H9 (cell line): ENCODE data around the gene TMEM41A. TPM values are rescaled to one million over a fixed set of nuclear protein-coding genes. Genes with fewer than 3 reads are reported as not detected.

Source experiments
- DNase-seq: peaks from one replicate; pipeline ENCODE4 v3.0.0-alpha.2; 2017
- H2AFZ ChIP-seq: one replicate; pipeline ENCODE4 v1.6.1; 2013; ENCODE audit warnings: mild to moderate bottlenecking, low read length, control low read depth, moderate library complexity
- H2AK5ac ChIP-seq: 2 replicates; pipeline ENCODE4 v1.6.1; 2013; ENCODE audit warnings: low read length, control low read depth, mixed read lengths; ENCODE audit not compliant: insufficient read length
- H2BK120ac ChIP-seq: one replicate; pipeline ENCODE4 v1.6.1; 2013; ENCODE audit warnings: low read depth, mild to moderate bottlenecking, low read length, control low read depth, inconsistent platforms; ENCODE audit not compliant: poor library complexity, severe bottlenecking
- H2BK12ac ChIP-seq: 2 replicates; pipeline ENCODE4 v1.6.1; 2013; ENCODE audit warnings: low read length, control low read depth, mixed read lengths, low read depth; ENCODE audit not compliant: insufficient read length
- H2BK15ac ChIP-seq: 2 replicates; pipeline ENCODE4 v1.6.1; 2013; ENCODE audit warnings: low read depth, low read length, control low read depth
- H2BK20ac ChIP-seq: one replicate; pipeline ENCODE4 v1.6.1; 2013; ENCODE audit warnings: low read depth, mild to moderate bottlenecking, low read length, control low read depth, inconsistent platforms; ENCODE audit not compliant: poor library complexity, severe bottlenecking
- H2BK5ac ChIP-seq: 2 replicates; pipeline ENCODE4 v1.6.1; 2013; ENCODE audit warnings: low read length, control low read depth, mixed read lengths; ENCODE audit not compliant: insufficient read length
- H3K14ac ChIP-seq: 2 replicates; pipeline ENCODE4 v1.6.1; 2013; ENCODE audit warnings: low read length, control low read depth; ENCODE audit not compliant: insufficient read depth
- H3K18ac ChIP-seq: 2 replicates; pipeline ENCODE4 v1.6.1; 2013; ENCODE audit warnings: low read depth, mild to moderate bottlenecking, mixed read lengths, low read length, control low read depth; ENCODE audit not compliant: insufficient read length
- H3K23ac ChIP-seq: 2 replicates; pipeline ENCODE4 v1.6.1; 2013; ENCODE audit warnings: low read length, control low read depth, mixed read lengths, low read depth; ENCODE audit not compliant: insufficient read length
- H3K23me2 ChIP-seq: 2 replicates; pipeline ENCODE4 v1.6.1; 2013; ENCODE audit warnings: low read depth, mild to moderate bottlenecking, mixed read lengths, low read length, control low read depth; ENCODE audit not compliant: insufficient read length, poor library complexity, severe bottlenecking
- H3K27ac ChIP-seq: 2 replicates; pipeline ENCODE4 v1.5.1; 2013; ENCODE audit warnings: low read length, control low read depth, mixed read lengths, low read depth; ENCODE audit not compliant: insufficient read length
- H3K27me3 ChIP-seq: 2 replicates; pipeline ENCODE4 v1.6.1; 2013; ENCODE audit warnings: low read length, control low read depth, inconsistent platforms; ENCODE audit not compliant: insufficient read depth
- H3K4ac ChIP-seq: 2 replicates; pipeline ENCODE4 v1.6.1; 2013; ENCODE audit warnings: low read depth, mild to moderate bottlenecking, control low read depth, inconsistent platforms, low read length, moderate library complexity
- H3K4me1 ChIP-seq: 2 replicates; pipeline ENCODE4 v1.6.1; 2013; ENCODE audit warnings: low read length, control low read depth, inconsistent platforms; ENCODE audit not compliant: insufficient read depth
- H3K4me2 ChIP-seq: 2 replicates; pipeline ENCODE4 v1.6.1; 2013; ENCODE audit warnings: low read length, control low read depth, mixed read lengths; ENCODE audit not compliant: insufficient read length, insufficient read depth
- H3K56ac ChIP-seq: 2 replicates; pipeline ENCODE4 v1.6.1; 2013; ENCODE audit warnings: low read depth, mild to moderate bottlenecking, mixed read lengths, low read length, control low read depth; ENCODE audit not compliant: insufficient read length
- H3K79me1 ChIP-seq: 2 replicates; pipeline ENCODE4 v1.6.1; 2013; ENCODE audit warnings: low read depth, mild to moderate bottlenecking, moderate library complexity, low read length, control low read depth, inconsistent platforms; ENCODE audit not compliant: insufficient read depth, poor library complexity, severe bottlenecking
- H3K79me2 ChIP-seq: 2 replicates; pipeline ENCODE4 v1.6.1; 2013; ENCODE audit warnings: low read length, control low read depth, inconsistent platforms; ENCODE audit not compliant: insufficient read depth
- H3K9ac ChIP-seq: 2 replicates; pipeline ENCODE4 v1.6.1; 2013; ENCODE audit warnings: low read length, control low read depth, mixed read lengths; ENCODE audit not compliant: insufficient read length; ENCODE audit errors: extremely low read depth
- H3K9me3 ChIP-seq: one replicate; pipeline ENCODE4 v1.6.1; 2013; ENCODE audit warnings: low read depth, low read length, inconsistent platforms; ENCODE audit not compliant: control insufficient read depth
- H3T11ph ChIP-seq: one replicate; pipeline ENCODE4 v1.6.1; 2013; ENCODE audit warnings: mild to moderate bottlenecking, low read length, control low read depth, inconsistent platforms
- H4K20me1 ChIP-seq: one replicate; pipeline ENCODE4 v1.6.1; 2013; ENCODE audit not compliant: control insufficient read depth, insufficient read length, insufficient read depth
- H4K5ac ChIP-seq: 2 replicates; pipeline ENCODE4 v1.6.1; 2013; ENCODE audit warnings: low read depth, mild to moderate bottlenecking, mixed read lengths, low read length, control low read depth; ENCODE audit not compliant: insufficient read length
- H4K8ac ChIP-seq: replicated peaks from 2 replicates; pipeline ENCODE4 v1.6.1; 2013; ENCODE audit warnings: low read length, control low read depth, mixed read lengths, low read depth; ENCODE audit not compliant: insufficient read length
- H4K91ac ChIP-seq: 2 replicates; pipeline ENCODE4 v1.6.1; 2013; ENCODE audit warnings: low read depth, mild to moderate bottlenecking, moderate library complexity, mixed read lengths, low read length, control low read depth; ENCODE audit not compliant: insufficient read length
- H3K27ac Mint-ChIP-seq, 3 experiments: 2 replicates in 2 of 3; 3 replicates in 1 of 3; pipeline ENCODE4 v1.8.0; 2020 to 2021; ENCODE audit warnings: mixed read lengths in 3 of 3, mild to moderate bottlenecking in 1 of 3, moderate library complexity in 1 of 3
- H3K27me3 Mint-ChIP-seq: 2 replicates; pipeline ENCODE4 v1.8.0; 2021; ENCODE audit warnings: low read depth, mild to moderate bottlenecking, moderate library complexity, mixed read lengths
- H3K36me3 Mint-ChIP-seq, 3 experiments: 2 replicates in 2 of 3; 3 replicates in 1 of 3; pipeline ENCODE4 v1.8.0; 2020 to 2021; ENCODE audit warnings: low read depth in 3 of 3, mixed read lengths in 3 of 3; ENCODE audit not compliant: insufficient read depth in 1 of 3
- H3K4me1 Mint-ChIP-seq, 2 experiments: 2 replicates each; pipeline ENCODE4 v1.8.0; 2020; ENCODE audit warnings: mixed read lengths in 2 of 2
- H3K4me3 Mint-ChIP-seq, 2 experiments: 2 replicates in 1 of 2; 3 replicates in 1 of 2; pipeline ENCODE4 v1.8.0; 2020 to 2021; ENCODE audit warnings: mild to moderate bottlenecking in 2 of 2, mixed read lengths in 2 of 2, moderate library complexity in 1 of 2
- H3K9me3 Mint-ChIP-seq, 2 experiments: 2 replicates in 1 of 2; 3 replicates in 1 of 2; pipeline ENCODE4 v1.8.0; 2020; ENCODE audit warnings: mild to moderate bottlenecking in 2 of 2, mixed read lengths in 2 of 2, moderate library complexity in 1 of 2
- CTCF ChIP-seq: fragments of 200-600 bp; sonication (generic); conservative IDR thresholded peaks from 3 replicates; pipeline ENCODE4 v1.8.0; 2021; ENCODE audit warnings: antibody characterized with exemption, mild to moderate bottlenecking
- WGBS: extraction: QIAGEN DNeasy Blood & Tissue Kit; methylation state at CpG from one replicate; pipeline ENCODE4 v1.1.7; 2013; ENCODE audit warnings: missing lambda C conversion rate, low lambda C conversion rate, mixed read lengths; ENCODE audit not compliant: insufficient read length; ENCODE audit errors: extremely low coverage; 5-methylcytosine and 5-hydroxymethylcytosine counted together
- total RNA-seq: library from RNA; stranded (reverse); gene quantifications from 2 replicates; pipeline ENCODE4 v1.2.1, GENCODE V29; 2021

TMEM41A gene
- total RNA-seq, 1 experiment from 2014 or later = 23.9 TPM

GRCh38 chr3:185479373-185479945 is 19.4 kb downstream of the TMEM41A start:
- no peak overlapping the region for H3K56ac ChIP-seq
- no peak overlapping the region for H2AFZ ChIP-seq
- no peak overlapping the region for H2BK12ac ChIP-seq
- H3K36me3 Mint-ChIP-seq = peaks cover 0 to 3% (median 0%) of the 10 kb centered on the region in 3 experiments; a peak in 1 of 7 replicates
- H3K23ac ChIP-seq = no peak overlapping the region
- H3K9me3 ChIP-seq = no peaks in the 10 kb centered on the region
- H3K9ac ChIP-seq = no peak overlapping the region
- no peak overlapping the region for H4K91ac ChIP-seq
- no CpG with 5 or more reads among the region's 2 CpGs for WGBS
- H3K27ac Mint-ChIP-seq = no peak overlapping the region
- H3K9me3 Mint-ChIP-seq = no peaks in the 10 kb centered on the region
- no peaks in the 10 kb centered on the region for H3K4me1 Mint-ChIP-seq
- no peaks in the 10 kb centered on the region for H3K4me1 ChIP-seq
- no peak overlapping the region for H2BK15ac ChIP-seq
- H4K5ac ChIP-seq = no peak overlapping the region
- H3K27me3 Mint-ChIP-seq = no peaks in the 10 kb centered on the region
- H3K4me3 Mint-ChIP-seq = no peak overlapping the region
- H3K79me1 ChIP-seq = no peaks in the 10 kb centered on the region
- H3K18ac ChIP-seq = no peak overlapping the region
- no peak overlapping the region for H4K8ac ChIP-seq
- no peak overlapping the region for H3K14ac ChIP-seq
- no peak overlapping the region for H2BK20ac ChIP-seq
- DNase-seq = no peak
- H2AK5ac ChIP-seq = no peak overlapping the region
- H3K4me2 ChIP-seq = no peak overlapping the region
- H4K20me1 ChIP-seq = no peaks in the 10 kb centered on the region
- H3K79me2 ChIP-seq = no peaks in the 10 kb centered on the region
- H3T11ph ChIP-seq = no peak overlapping the region
- no peaks in the 10 kb centered on the region for H3K27me3 ChIP-seq
- no peak overlapping the region for H3K4ac ChIP-seq
- H3K27ac ChIP-seq = no peak overlapping the region
- no peak for TF ChIP-seq CTCF
- no peak overlapping the region for H2BK120ac ChIP-seq
- H3K23me2 ChIP-seq = no peaks in the 10 kb centered on the region
- no peak overlapping the region for H2BK5ac ChIP-seq
